ENCODE data around the gene ANKIB1.

DNA sequence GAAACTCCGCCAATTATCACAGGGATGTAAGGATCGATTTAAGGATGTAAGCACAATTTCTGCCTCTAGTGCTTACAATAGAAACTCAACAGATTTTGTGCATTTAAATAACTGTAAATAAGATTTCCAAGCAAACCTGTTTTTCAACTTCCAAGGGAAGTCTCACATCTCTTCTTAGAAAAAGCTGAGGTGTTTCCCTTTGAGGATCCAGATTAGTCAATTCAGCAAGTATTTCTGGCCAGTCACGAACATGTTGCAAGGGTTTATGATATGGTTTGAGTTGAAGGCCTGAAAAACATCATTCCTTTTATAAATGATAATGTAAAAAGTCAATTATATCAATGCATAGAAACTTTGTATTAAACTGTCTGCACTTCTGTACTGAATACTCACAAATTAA lies 24.0 kb upstream of the ANKIB1 start:
- TF ChIP-seq, protein P1, sequence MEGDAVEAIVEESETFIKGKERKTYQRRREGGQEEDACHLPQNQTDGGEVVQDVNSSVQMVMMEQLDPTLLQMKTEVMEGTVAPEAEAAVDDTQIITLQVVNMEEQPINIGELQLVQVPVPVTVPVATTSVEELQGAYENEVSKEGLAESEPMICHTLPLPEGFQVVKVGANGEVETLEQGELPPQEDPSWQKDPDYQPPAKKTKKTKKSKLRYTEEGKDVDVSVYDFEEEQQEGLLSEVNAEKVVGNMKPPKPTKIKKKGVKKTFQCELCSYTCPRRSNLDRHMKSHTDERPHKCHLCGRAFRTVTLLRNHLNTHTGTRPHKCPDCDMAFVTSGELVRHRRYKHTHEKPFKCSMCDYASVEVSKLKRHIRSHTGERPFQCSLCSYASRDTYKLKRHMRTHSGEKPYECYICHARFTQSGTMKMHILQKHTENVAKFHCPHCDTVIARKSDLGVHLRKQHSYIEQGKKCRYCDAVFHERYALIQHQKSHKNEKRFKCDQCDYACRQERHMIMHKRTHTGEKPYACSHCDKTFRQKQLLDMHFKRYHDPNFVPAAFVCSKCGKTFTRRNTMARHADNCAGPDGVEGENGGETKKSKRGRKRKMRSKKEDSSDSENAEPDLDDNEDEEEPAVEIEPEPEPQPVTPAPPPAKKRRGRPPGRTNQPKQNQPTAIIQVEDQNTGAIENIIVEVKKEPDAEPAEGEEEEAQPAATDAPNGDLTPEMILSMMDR (IDR thresholded peaks at IDR 0.05; ENCODE audit: low read depth, low read length, poor library complexity, severe bottlenecking) = no peak
- TF ChIP-seq EZH2phosphoT487 (IDR thresholded peaks at IDR 0.05; ENCODE audit: borderline replicate concordance, low read length) = no peak

All from DOHH2 (cell line).